ENCODE measurements around the gene GRM1.

Gene GRM1

GRCh38 chr6:146408583-146408982 lies 379.7 kb downstream of the GRM1 start:
- H3K4me2 ChIP-seq (ENCODE audit: low read length), result no peak overlapping the region
- H3K9ac ChIP-seq (ENCODE audit: low read length), result no peak overlapping the region
- H3K4me3 ChIP-seq (ENCODE audit: low read length), result no peak overlapping the region
- H3K27ac ChIP-seq (ENCODE audit: low read length), result no peak overlapping the region
- H3K79me2 ChIP-seq (ENCODE audit: low read length), result no peaks in the 10 kb centered on the region
- no peaks in the 10 kb centered on the region for H4K20me1 ChIP-seq (ENCODE audit: insufficient read depth, low read length)
- no peaks in the 10 kb centered on the region for H3K4me1 ChIP-seq (ENCODE audit: low read length)
- H3K9me3 ChIP-seq (ENCODE audit: insufficient read depth, low read length), result no peaks in the 10 kb centered on the region
- H3K27me3 ChIP-seq (ENCODE audit: low read depth, low read length), result no peaks in the 10 kb centered on the region
- TF ChIP-seq CTCF (IDR thresholded peaks at IDR 0.05; ENCODE audit: low read depth, low read length), result no peak
- TF ChIP-seq EZH2phosphoT487 (IDR thresholded peaks at IDR 0.05; ENCODE audit: low read depth), result no peak
- H2AFZ ChIP-seq (ENCODE audit: low read depth, low read length), result no peak overlapping the region
- H3K36me3 ChIP-seq (replicated peaks; ENCODE audit: low read depth, low read length), result no peaks in the 10 kb centered on the region

GRCh38 chr6:146410851-146411595 lies 382.2 kb downstream of the GRM1 start:
- Histone ChIP-seq H3K27me3 (ENCODE audit: low read depth, low read length) (no peaks in the 10 kb centered on the region), H3K4me2 (ENCODE audit: low read length) (no peak overlapping the region), H3K4me3 (ENCODE audit: low read length) (no peak overlapping the region), H3K9ac (ENCODE audit: low read length) (no peak overlapping the region), H3K27ac (ENCODE audit: low read length) (no peak overlapping the region), H3K36me3 (replicated peaks; ENCODE audit: low read depth, low read length) (no peaks in the 10 kb centered on the region), H2AFZ (ENCODE audit: low read depth, low read length) (no peak overlapping the region), H4K20me1 (ENCODE audit: insufficient read depth, low read length) (no peaks in the 10 kb centered on the region), H3K9me3 (ENCODE audit: insufficient read depth, low read length) (no peaks in the 10 kb centered on the region), H3K4me1 (ENCODE audit: low read length) (no peaks in the 10 kb centered on the region), H3K79me2 (ENCODE audit: low read length) (no peaks in the 10 kb centered on the region)
- TF ChIP-seq CTCF (IDR thresholded peaks at IDR 0.05; ENCODE audit: low read depth, low read length) (no peak), EZH2phosphoT487 (IDR thresholded peaks at IDR 0.05; ENCODE audit: low read depth) (no peak)

DNA sequence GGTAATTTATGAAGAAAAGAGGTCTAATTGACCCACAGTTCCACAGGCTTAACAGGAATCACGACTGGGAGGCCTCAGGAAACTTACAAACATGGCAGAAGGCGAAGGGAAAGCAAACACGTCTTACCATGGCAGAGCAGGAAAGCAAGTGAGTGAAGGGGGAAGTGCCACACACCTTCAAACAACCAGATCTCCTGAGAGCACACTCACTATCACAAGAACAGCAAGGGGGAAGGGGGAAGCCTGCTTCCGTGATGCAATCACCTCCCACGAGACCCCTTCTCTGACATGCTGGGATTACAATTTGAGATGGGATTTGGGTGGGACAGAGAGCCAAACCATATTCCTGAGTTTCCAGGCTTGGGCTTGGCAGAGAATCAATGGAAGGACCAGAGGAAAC lies 390.7 kb downstream of the GRM1 start:
- H3K4me2 ChIP-seq (ENCODE audit: low read length), result no peak overlapping the region
- no peak overlapping the region for H3K9ac ChIP-seq (ENCODE audit: low read length)
- no peaks in the 10 kb centered on the region for H3K79me2 ChIP-seq (ENCODE audit: low read length)
- no peak overlapping the region for H3K4me3 ChIP-seq (ENCODE audit: low read length)
- peaks cover 6% of the 10 kb centered on the region; the same call in 1 of the 2 replicates for H3K4me1 ChIP-seq (ENCODE audit: low read length)
- H3K36me3 ChIP-seq (replicated peaks; ENCODE audit: low read depth, low read length), result no peaks in the 10 kb centered on the region
- TF ChIP-seq EZH2phosphoT487 (IDR thresholded peaks at IDR 0.05; ENCODE audit: low read depth) (no peak), CTCF (IDR thresholded peaks at IDR 0.05; ENCODE audit: low read depth, low read length) (no peak)
- no peaks in the 10 kb centered on the region for H3K9me3 ChIP-seq (ENCODE audit: insufficient read depth, low read length)
- no peak overlapping the region for H3K27ac ChIP-seq (ENCODE audit: low read length)
- no peak overlapping the region for H2AFZ ChIP-seq (ENCODE audit: low read depth, low read length)
- no peaks in the 10 kb centered on the region for H4K20me1 ChIP-seq (ENCODE audit: insufficient read depth, low read length)
- H3K27me3 ChIP-seq (ENCODE audit: low read depth, low read length), result no peaks in the 10 kb centered on the region

- no peaks in the 10 kb centered on the region for H3K27me3 ChIP-seq (ENCODE audit: low read depth, low read length)
- H3K9me3 ChIP-seq (ENCODE audit: insufficient read depth, low read length), result no peaks in the 10 kb centered on the region
- H3K4me3 ChIP-seq (ENCODE audit: low read length), result no peak overlapping the region
- H3K79me2 ChIP-seq (ENCODE audit: low read length), result no peaks in the 10 kb centered on the region
- TF ChIP-seq EZH2phosphoT487 (IDR thresholded peaks at IDR 0.05; ENCODE audit: low read depth), result no peak
- no peak for TF ChIP-seq CTCF (IDR thresholded peaks at IDR 0.05; ENCODE audit: low read depth, low read length)
- H3K27ac ChIP-seq (ENCODE audit: low read length), result no peak overlapping the region
- no peaks in the 10 kb centered on the region for H3K36me3 ChIP-seq (replicated peaks; ENCODE audit: low read depth, low read length)
- H4K20me1 ChIP-seq (ENCODE audit: insufficient read depth, low read length), result no peaks in the 10 kb centered on the region
- H3K4me2 ChIP-seq (ENCODE audit: low read length), result no peak overlapping the region
- peaks cover 6% of the 10 kb centered on the region; the same call in 1 of the 2 replicates for H3K4me1 ChIP-seq (ENCODE audit: low read length)
- no peak overlapping the region for H3K9ac ChIP-seq (ENCODE audit: low read length)
- H2AFZ ChIP-seq (ENCODE audit: low read depth, low read length), result no peak overlapping the region
These were observed 391.4 kb downstream of the GRM1 start for GRCh38 chr6:146420255-146420654.

All from OCI-LY3 (cell line).